GM21529 (cell line): Measurements from ENCODE around the gene NPTXR.
"Not testable (repeated sequence)": the region's sequence is repeated elsewhere in the genome, so short reads cannot be mapped to it uniquely, and the experiment has no call there.

Experiments
- ATAC-seq: cut with Tn5 transposase; IDR thresholded peaks from one replicate; pipeline ENCODE4 v1.9.1; 2021; ENCODE audit not compliant: unreplicated experiment

The NPTXR gene

GRCh38 chr22:38832005-38832978 lies 11.5 kb downstream of the NPTXR start:
- no peak for ATAC-seq

- no peak for ATAC-seq
Measured at GRCh38 chr22:38831166-38831945, 12.5 kb downstream of the NPTXR start.

GRCh38 chr22:38830845-38831108 lies 13.1 kb downstream of the NPTXR start:
- ATAC-seq, result no peak

GRCh38 chr22:38830026-38830844 lies 13.6 kb downstream of the NPTXR start:
- ATAC-seq, result no peak

- no peak for ATAC-seq
Measured at GRCh38 chr22:38829485-38829884, 14.3 kb downstream of the NPTXR start.

GRCh38 chr22:38828616-38829205 lies 15.1 kb downstream of the NPTXR start:
- ATAC-seq, result no peak

GRCh38 chr22:38828191-38828590 lies 15.6 kb downstream of the NPTXR start:
- ATAC-seq, result no peak

- no peak for ATAC-seq
Measured at GRCh38 chr22:38827510-38827909, 16.3 kb downstream of the NPTXR start.

GRCh38 chr22:38826801-38827200 lies 17.0 kb downstream of the NPTXR start:
- ATAC-seq, result no peak

GRCh38 chr22:38826386-38826785 lies 17.4 kb downstream of the NPTXR start:
- ATAC-seq, result no peak

GRCh38 chr22:38824585-38824984 lies 19.2 kb downstream of the NPTXR start:
- ATAC-seq, result no peak

GRCh38 chr22:38823637-38824036 lies 20.2 kb downstream of the NPTXR start:
- ATAC-seq, result no peak

- ATAC-seq, result no peak
Measured at GRCh38 chr22:38823076-38823475, 20.8 kb downstream of the NPTXR start.

- ATAC-seq, result no peak
Measured at GRCh38 chr22:38820020-38820419, 23.8 kb downstream of the NPTXR start.

- no peak for ATAC-seq
Measured at GRCh38 chr22:38819387-38819940, 24.4 kb downstream of the NPTXR start.

- ATAC-seq, result no peak
Measured at GRCh38 chr22:38817196-38817595, 26.6 kb downstream of the NPTXR start.

GRCh38 chr22:38815842-38816241 lies 28.0 kb downstream of the NPTXR start:
- ATAC-seq, result no peak

- ATAC-seq, result no peak
Measured at GRCh38 chr22:38811241-38811640, 32.6 kb downstream of the NPTXR start.

GRCh38 chr22:38805041-38805593 lies 38.7 kb downstream of the NPTXR start:
- not testable (repeated sequence) for ATAC-seq

- ATAC-seq, result no peak
Measured at GRCh38 chr22:38802671-38803121, 41.1 kb downstream of the NPTXR start.
